Transverse colon (tissue), 4 donors: ENCODE data around the gene MFAP3L.

Experiments
- EP300 ChIP-seq: sonication (generic); formaldehyde crosslinking; IDR thresholded peaks from one replicate; pipeline ENCODE4 v1.6.1; 2017; ENCODE audit warnings: antibody characterized with exemption, low read depth
- POLR2A ChIP-seq: fragments of 450-650 bp; IDR thresholded peaks from one replicate; pipeline ENCODE4 v1.6.1; 2016; ENCODE audit warnings: antibody characterized with exemption, mild to moderate bottlenecking, moderate library complexity
- POLR2AphosphoS5 ChIP-seq, 3 donors: sonication (generic); formaldehyde crosslinking; IDR thresholded peaks; one replicate each; pipeline ENCODE4 v1.6.1; 2016; ENCODE audit warnings: antibody characterized with exemption in 3 of 3
- TF ChIP-seq, protein P1 (sequence below), 5 experiments: fragments of 200-600 bp in 3 of 5; fragments of 450-650 bp in 2 of 5; sonication (generic) in 3 of 5; IDR thresholded peaks; 1 replicate in 2 of 5; 2 replicates in 3 of 5; pipeline ENCODE4 v1.5.1; 2016 to 2017; ENCODE audit warnings: antibody characterized with exemption in 5 of 5, inconsistent platforms in 3 of 5, mild to moderate bottlenecking in 2 of 5, moderate library complexity in 1 of 5

- no peak for TF ChIP-seq POLR2A
- TF ChIP-seq POLR2AphosphoS5 (IDR thresholded peaks at IDR 0.05) = no peak
- TF ChIP-seq, protein P1, sequence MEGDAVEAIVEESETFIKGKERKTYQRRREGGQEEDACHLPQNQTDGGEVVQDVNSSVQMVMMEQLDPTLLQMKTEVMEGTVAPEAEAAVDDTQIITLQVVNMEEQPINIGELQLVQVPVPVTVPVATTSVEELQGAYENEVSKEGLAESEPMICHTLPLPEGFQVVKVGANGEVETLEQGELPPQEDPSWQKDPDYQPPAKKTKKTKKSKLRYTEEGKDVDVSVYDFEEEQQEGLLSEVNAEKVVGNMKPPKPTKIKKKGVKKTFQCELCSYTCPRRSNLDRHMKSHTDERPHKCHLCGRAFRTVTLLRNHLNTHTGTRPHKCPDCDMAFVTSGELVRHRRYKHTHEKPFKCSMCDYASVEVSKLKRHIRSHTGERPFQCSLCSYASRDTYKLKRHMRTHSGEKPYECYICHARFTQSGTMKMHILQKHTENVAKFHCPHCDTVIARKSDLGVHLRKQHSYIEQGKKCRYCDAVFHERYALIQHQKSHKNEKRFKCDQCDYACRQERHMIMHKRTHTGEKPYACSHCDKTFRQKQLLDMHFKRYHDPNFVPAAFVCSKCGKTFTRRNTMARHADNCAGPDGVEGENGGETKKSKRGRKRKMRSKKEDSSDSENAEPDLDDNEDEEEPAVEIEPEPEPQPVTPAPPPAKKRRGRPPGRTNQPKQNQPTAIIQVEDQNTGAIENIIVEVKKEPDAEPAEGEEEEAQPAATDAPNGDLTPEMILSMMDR (IDR thresholded peaks at IDR 0.05) = no peak
- TF ChIP-seq EP300 = no peak
Measured at GRCh38 chr4:169984173-169984572, 42.0 kb downstream of the MFAP3L start.
